Ishikawa (cell line): ENCODE results near the gene EBI3.

Experiments used
- CEBPB ChIP-seq: IDR thresholded peaks from 2 replicates; pipeline ENCODE4 v1.6.1; 2012
- CREB1 ChIP-seq: IDR thresholded peaks from 2 replicates; pipeline ENCODE4 v1.6.1; 2012; ENCODE audit warnings: low read depth
- EGR1 ChIP-seq: IDR thresholded peaks from 2 replicates; pipeline ENCODE4 v1.6.1; 2012
- EP300 ChIP-seq: IDR thresholded peaks from 2 replicates; pipeline ENCODE4 v1.6.1; 2012; ENCODE audit warnings: borderline replicate concordance
- FOXM1 ChIP-seq: IDR thresholded peaks from 2 replicates; pipeline ENCODE4 v1.6.1; 2012; ENCODE audit warnings: low read depth, borderline replicate concordance
- NFIC ChIP-seq: IDR thresholded peaks from 2 replicates; pipeline ENCODE4 v1.6.1; 2012
- RAD21 ChIP-seq: IDR thresholded peaks from 2 replicates; pipeline ENCODE4 v1.6.1; 2012; ENCODE audit warnings: low read depth
- TAF1 ChIP-seq: IDR thresholded peaks from 2 replicates; pipeline ENCODE4 v1.6.1; 2012; ENCODE audit warnings: low read depth, mild to moderate bottlenecking
- TCF12 ChIP-seq: IDR thresholded peaks from 2 replicates; pipeline ENCODE4 v1.6.1; 2012; ENCODE audit warnings: low read depth
- TEAD4 ChIP-seq: IDR thresholded peaks from 2 replicates; pipeline ENCODE4 v1.6.1; 2012
- YY1 ChIP-seq: IDR thresholded peaks from 2 replicates; pipeline ENCODE4 v1.6.1; 2012; ENCODE audit warnings: low read depth
- ZBTB7A ChIP-seq: IDR thresholded peaks from 2 replicates; pipeline ENCODE4 v1.6.1; 2012; ENCODE audit warnings: low read depth
- TF ChIP-seq, protein P1 (sequence below): IDR thresholded peaks from 2 replicates; pipeline ENCODE4 v1.6.1; 2012; ENCODE audit warnings: low read depth, mild to moderate bottlenecking
- TF ChIP-seq, protein P2 (sequence below): IDR thresholded peaks from 2 replicates; pipeline ENCODE4 v1.6.1; 2012
- TF ChIP-seq, protein P3 (sequence below): IDR thresholded peaks from 2 replicates; pipeline ENCODE4 v1.6.1; 2012

The EBI3 gene

DNA sequence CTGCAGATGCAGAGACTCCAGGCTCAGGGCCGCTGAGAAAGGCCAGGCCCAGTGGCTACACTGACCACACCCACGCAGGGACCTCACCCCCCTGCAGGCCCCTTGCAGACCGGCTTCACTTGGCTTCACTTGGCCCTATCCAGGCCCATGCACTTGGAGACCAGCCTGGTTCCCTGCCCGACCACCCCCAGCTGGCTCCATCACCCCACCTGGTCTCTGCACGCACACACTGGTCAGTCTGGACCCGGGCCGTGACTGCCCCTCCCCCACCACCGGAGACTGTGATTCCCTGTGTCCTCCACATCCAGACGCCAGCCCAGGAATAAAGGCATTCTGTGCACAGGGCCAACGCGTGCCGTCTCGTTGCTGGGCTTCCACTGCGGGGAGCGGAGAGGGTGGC is 4.9 kb upstream of the EBI3 start:
- no peak for TF ChIP-seq TCF12
- no peak for TF ChIP-seq TAF1
- no peak for TF ChIP-seq EP300
- TF ChIP-seq, protein P1, sequence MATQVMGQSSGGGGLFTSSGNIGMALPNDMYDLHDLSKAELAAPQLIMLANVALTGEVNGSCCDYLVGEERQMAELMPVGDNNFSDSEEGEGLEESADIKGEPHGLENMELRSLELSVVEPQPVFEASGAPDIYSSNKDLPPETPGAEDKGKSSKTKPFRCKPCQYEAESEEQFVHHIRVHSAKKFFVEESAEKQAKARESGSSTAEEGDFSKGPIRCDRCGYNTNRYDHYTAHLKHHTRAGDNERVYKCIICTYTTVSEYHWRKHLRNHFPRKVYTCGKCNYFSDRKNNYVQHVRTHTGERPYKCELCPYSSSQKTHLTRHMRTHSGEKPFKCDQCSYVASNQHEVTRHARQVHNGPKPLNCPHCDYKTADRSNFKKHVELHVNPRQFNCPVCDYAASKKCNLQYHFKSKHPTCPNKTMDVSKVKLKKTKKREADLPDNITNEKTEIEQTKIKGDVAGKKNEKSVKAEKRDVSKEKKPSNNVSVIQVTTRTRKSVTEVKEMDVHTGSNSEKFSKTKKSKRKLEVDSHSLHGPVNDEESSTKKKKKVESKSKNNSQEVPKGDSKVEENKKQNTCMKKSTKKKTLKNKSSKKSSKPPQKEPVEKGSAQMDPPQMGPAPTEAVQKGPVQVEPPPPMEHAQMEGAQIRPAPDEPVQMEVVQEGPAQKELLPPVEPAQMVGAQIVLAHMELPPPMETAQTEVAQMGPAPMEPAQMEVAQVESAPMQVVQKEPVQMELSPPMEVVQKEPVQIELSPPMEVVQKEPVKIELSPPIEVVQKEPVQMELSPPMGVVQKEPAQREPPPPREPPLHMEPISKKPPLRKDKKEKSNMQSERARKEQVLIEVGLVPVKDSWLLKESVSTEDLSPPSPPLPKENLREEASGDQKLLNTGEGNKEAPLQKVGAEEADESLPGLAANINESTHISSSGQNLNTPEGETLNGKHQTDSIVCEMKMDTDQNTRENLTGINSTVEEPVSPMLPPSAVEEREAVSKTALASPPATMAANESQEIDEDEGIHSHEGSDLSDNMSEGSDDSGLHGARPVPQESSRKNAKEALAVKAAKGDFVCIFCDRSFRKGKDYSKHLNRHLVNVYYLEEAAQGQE, result no peak

DNA sequence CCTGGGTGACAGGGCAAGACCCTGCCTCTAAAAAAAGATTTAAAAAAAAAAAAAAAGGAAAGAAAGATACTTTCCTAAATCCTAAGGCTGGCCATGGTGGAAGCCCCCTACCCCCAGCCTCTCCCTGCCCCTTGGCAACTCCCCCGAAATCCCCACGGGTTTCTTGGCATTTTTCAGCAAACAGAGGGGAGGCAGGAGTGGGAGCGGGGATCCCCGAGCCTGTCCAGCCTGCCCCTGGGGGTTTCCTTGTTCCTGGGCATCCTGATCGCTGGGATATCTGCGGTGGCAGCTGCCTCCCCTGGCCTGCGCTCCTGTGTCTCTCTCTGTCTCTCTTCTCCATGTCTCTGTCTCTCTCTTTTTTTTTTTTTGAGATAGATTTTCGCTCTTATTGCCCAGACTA is 3.4 kb upstream of the EBI3 start:
- TF ChIP-seq TAF1 (no peak), RAD21 (no peak), TCF12 (no peak), CREB1 (no peak), CEBPB (no peak), EGR1 (no peak), NFIC (no peak), ZBTB7A (no peak), FOXM1 (no peak), YY1 (no peak), TEAD4 (no peak), EP300 (no peak)
- TF ChIP-seq, protein P1, result no peak
- TF ChIP-seq, protein P2, sequence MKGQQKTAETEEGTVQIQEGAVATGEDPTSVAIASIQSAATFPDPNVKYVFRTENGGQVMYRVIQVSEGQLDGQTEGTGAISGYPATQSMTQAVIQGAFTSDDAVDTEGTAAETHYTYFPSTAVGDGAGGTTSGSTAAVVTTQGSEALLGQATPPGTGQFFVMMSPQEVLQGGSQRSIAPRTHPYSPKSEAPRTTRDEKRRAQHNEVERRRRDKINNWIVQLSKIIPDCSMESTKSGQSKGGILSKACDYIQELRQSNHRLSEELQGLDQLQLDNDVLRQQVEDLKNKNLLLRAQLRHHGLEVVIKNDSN, result no peak
- TF ChIP-seq, protein P3, sequence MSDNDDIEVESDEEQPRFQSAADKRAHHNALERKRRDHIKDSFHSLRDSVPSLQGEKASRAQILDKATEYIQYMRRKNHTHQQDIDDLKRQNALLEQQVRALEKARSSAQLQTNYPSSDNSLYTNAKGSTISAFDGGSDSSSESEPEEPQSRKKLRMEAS, result no peak

DNA sequence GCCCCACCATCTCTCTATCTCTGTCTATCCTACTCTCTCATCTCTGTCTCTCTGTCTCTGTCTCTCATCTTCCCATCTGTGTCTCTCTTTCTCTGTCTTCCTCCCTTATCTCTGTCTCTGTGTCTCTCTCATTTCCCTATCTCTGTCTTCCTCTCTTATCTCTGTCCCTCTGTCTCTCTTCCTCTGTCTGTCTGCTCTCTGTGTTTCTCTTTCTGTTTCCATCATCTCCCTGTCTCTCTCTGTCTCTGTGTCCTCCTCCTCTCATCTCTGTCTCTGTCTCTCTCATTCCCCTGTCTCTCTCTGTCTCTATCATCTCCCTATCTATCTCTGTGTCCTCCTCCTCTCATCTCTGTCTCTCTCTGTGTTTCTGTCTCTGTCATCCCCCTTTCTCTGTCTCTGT is 1.6 kb upstream of the EBI3 start:
- TF ChIP-seq EP300 (no peak), CREB1 (no peak), FOXM1 (no peak)

DNA sequence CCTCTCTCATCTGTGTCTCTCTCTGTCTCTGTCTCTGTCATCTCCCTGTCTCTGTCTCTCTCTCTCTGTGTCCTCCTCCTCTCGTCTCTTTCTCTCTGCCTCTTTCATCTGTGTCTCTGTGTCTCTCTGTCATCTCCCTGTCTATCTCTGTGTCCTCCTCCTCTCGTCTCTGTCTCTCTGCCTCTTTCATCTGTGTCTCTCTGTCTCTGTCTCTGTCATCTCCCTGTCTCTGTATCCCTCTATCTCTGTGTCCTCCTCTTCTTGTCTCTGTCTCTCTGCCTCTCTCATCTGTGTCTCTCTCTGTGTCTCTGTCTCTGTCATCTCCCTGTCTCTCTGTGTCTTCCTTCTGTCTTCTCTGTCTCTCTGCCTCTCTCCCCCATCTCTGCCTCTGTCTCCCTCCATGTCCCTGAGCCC is 551 bp upstream of the EBI3 start:
- no peak for TF ChIP-seq TEAD4
- no peak for TF ChIP-seq CEBPB
- TF ChIP-seq, protein P2, result no peak
- TF ChIP-seq ZBTB7A, result no peak
- no peak for TF ChIP-seq EGR1
- no peak for TF ChIP-seq EP300
- TF ChIP-seq NFIC, result no peak
- no peak for TF ChIP-seq TCF12
- no peak for TF ChIP-seq RAD21
- TF ChIP-seq, protein P3, result no peak
- no peak for TF ChIP-seq TAF1
- TF ChIP-seq CREB1, result no peak
- TF ChIP-seq, protein P1, result no peak
- TF ChIP-seq YY1, result no peak
- no peak for TF ChIP-seq FOXM1

DNA sequence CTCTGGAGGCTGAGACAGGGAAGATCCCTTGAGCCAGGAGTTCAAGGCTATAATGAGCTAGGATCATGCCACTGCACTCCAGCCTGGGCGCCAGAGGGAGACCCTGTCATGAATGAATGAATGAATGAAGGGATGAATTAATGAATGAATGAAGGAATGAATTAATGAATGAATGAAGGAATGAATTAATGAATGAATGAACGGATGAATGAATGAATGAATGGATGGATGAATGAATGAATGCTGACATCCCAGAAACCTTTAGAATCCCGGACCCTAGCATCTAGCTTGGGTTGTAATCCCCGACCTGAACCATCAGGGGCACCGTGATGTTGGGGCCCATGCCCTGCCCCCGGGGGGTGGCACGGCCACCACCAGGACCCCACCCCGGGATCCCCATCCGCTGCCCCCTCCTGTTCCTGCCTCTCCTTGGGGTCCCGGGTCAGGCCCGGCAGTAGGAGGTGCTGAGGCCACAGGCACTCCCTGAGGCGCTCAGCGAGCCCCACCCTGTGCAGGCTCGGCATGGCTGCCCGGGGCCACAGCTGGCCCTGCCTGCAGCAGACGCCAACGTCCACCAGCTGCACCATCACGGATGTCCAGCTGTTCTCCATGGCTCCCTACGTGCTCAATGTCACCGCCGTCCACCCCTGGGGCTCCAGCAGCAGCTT is 3.4 kb downstream of the EBI3 start:
- TF ChIP-seq RAD21 (no peak), ZBTB7A (no peak), FOXM1 (no peak), TEAD4 (no peak), EGR1 (no peak), NFIC (no peak)
- TF ChIP-seq, protein P2, result no peak
- TF ChIP-seq, protein P1, result no peak
